ENCODE measurements around the gene ADCY5. TPM values are rescaled to one million over a fixed set of nuclear protein-coding genes. Genes with fewer than 3 reads are reported as not detected.
A peak's percentile ranks its signal among the peaks of the same experiment; 100 is the strongest.

Gene ADCY5
- polyA plus RNA-seq, 3 donors, result not detected

DNA sequence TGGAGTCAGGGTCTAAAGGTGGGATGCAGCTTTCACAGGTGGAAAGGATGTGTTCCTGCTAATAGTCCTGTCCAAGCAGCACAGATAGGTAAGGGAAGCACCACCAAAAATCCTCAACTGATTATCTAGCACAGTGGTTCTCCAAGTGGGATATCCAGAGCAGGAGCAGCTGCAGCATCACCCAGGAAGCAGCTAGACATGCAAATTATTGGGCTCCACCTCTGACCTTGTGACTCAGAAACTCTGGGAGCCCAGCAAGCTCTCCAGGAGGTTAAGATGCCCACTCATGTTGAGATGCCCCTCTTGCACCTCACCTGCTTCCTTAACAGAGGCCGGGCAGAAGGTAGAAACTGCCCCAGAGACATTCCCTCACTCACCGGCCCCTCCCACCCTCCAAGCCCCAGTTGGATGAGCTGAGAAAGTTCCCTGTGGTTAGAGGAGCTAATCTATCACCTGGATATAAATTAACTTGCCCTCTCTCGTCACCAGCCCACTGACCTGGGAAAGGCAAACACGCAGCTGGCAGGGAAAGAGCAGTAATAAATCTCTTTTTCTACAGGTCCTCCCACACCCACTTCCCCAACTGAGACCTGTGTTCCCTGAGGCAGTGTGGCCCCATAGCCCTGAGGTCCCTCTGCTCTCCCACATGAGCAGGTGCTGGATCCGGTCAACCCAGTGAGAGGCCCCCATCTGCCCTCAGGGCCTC lies 39.3 kb downstream of the ADCY5 start:
- TF ChIP-seq, protein P1, sequence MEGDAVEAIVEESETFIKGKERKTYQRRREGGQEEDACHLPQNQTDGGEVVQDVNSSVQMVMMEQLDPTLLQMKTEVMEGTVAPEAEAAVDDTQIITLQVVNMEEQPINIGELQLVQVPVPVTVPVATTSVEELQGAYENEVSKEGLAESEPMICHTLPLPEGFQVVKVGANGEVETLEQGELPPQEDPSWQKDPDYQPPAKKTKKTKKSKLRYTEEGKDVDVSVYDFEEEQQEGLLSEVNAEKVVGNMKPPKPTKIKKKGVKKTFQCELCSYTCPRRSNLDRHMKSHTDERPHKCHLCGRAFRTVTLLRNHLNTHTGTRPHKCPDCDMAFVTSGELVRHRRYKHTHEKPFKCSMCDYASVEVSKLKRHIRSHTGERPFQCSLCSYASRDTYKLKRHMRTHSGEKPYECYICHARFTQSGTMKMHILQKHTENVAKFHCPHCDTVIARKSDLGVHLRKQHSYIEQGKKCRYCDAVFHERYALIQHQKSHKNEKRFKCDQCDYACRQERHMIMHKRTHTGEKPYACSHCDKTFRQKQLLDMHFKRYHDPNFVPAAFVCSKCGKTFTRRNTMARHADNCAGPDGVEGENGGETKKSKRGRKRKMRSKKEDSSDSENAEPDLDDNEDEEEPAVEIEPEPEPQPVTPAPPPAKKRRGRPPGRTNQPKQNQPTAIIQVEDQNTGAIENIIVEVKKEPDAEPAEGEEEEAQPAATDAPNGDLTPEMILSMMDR (IDR thresholded peaks at IDR 0.05), result no peak
- no peak overlapping the region for H3K4me3 ChIP-seq (replicated peaks in 1 of 3; ENCODE audit: low read depth in 2 of 3, low read length in 3 of 3)
- no peaks in the 10 kb centered on the region for H3K36me3 Mint-ChIP-seq
- H3K27me3 Mint-ChIP-seq (ENCODE audit: low read depth in 3 of 3), result peaks cover 0 to 6% (median 3%) of the 10 kb centered on the region in 3 donors
- no peak overlapping the region for H3K27ac ChIP-seq (ENCODE audit: low read depth in 1 of 2, low read length in 2 of 2)
- H3K27me3 ChIP-seq (ENCODE audit: control insufficient read depth in 2 of 2, insufficient read depth in 2 of 2, low read length in 2 of 2), result no peaks in the 10 kb centered on the region
- no peaks in the 10 kb centered on the region for H3K4me1 Mint-ChIP-seq
- no peaks in the 10 kb centered on the region for H3K9me3 Mint-ChIP-seq
- no peaks in the 10 kb centered on the region for H4K20me1 ChIP-seq (ENCODE audit: insufficient read depth, low read length)
- H3K4me3 Mint-ChIP-seq, result no peak overlapping the region
- DNase-seq, result no peak
- no peaks in the 10 kb centered on the region for H3K79me2 ChIP-seq (ENCODE audit: insufficient read depth, low read length)
- no peak overlapping the region for H2AFZ ChIP-seq (ENCODE audit: insufficient read depth, low read depth, low read length, poor library complexity, severe bottlenecking)
- intact Hi-C loops (cut with micrococcal nuclease), result no loop called here
- H3K9me3 ChIP-seq (replicated peaks in 1 of 2; ENCODE audit: control insufficient read depth in 1 of 2, insufficient read depth in 1 of 2, low read length in 2 of 2), result no peaks in the 10 kb centered on the region
- no peaks in the 10 kb centered on the region for H3K4me1 ChIP-seq (ENCODE audit: control insufficient read depth in 1 of 2, insufficient read depth in 2 of 2, low read length in 2 of 2)
- no peak overlapping the region for H3K4me2 ChIP-seq (replicated peaks; ENCODE audit: extremely low read depth, low read length, poor library complexity, severe bottlenecking)
- no peak overlapping the region for H3K9ac ChIP-seq (ENCODE audit: insufficient read depth, low read length, poor library complexity, severe bottlenecking)
- no peaks in the 10 kb centered on the region for H3K36me3 ChIP-seq (replicated peaks in 1 of 2; ENCODE audit: control insufficient read depth in 1 of 2, insufficient read depth in 2 of 2, low read length in 2 of 2)
- no peak overlapping the region for H3K27ac Mint-ChIP-seq
- WGBS (ENCODE audit: insufficient coverage), result 8% methylated on average over 2 of the region's 5 CpGs

DNA sequence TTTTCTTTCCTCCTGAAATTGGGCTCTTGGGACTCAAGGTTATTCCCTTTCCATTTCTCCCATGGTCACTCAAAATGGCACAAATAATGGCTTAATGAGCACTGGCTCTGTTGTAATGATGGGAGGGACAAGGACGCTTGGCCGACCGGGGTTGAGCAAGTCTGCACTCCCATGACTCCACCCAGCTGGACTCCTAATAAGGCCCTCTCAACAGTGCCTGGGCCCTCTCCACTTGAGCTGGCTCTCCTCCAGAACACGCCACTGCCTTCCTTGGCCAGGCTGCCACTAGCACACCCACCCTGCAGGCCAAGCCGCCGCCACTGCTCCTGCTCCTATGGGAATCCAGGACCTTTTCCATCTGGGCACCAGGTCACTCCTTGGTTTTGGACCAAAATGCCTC lies 42.3 kb downstream of the ADCY5 start:
- H3K27me3 Mint-ChIP-seq (ENCODE audit: low read depth in 3 of 3), result peaks cover 0 to 2% (median 0%) of the 10 kb centered on the region in 3 donors
- DNase-seq, result no peak
- H3K4me3 Mint-ChIP-seq, result no peak overlapping the region
- no peak overlapping the region for H3K9ac ChIP-seq (ENCODE audit: insufficient read depth, low read length, poor library complexity, severe bottlenecking)
- H3K27ac Mint-ChIP-seq, result peak overlapping the region in 1 of 7 donors; percentile 23
- no peaks in the 10 kb centered on the region for H3K4me1 ChIP-seq (ENCODE audit: control insufficient read depth in 1 of 2, insufficient read depth in 2 of 2, low read length in 2 of 2)
- H3K9me3 ChIP-seq (replicated peaks in 1 of 2; ENCODE audit: control insufficient read depth in 1 of 2, insufficient read depth in 1 of 2, low read length in 2 of 2), result no peaks in the 10 kb centered on the region
- H2AFZ ChIP-seq (ENCODE audit: insufficient read depth, low read depth, low read length, poor library complexity, severe bottlenecking), result no peak overlapping the region
- no peaks in the 10 kb centered on the region for H3K79me2 ChIP-seq (ENCODE audit: insufficient read depth, low read length)
- no peaks in the 10 kb centered on the region for H3K36me3 ChIP-seq (replicated peaks in 1 of 2; ENCODE audit: control insufficient read depth in 1 of 2, insufficient read depth in 2 of 2, low read length in 2 of 2)
- intact Hi-C loops (cut with micrococcal nuclease), result no loop called here
- no peaks in the 10 kb centered on the region for H3K4me1 Mint-ChIP-seq
- H3K27me3 ChIP-seq (ENCODE audit: control insufficient read depth in 2 of 2, insufficient read depth in 2 of 2, low read length in 2 of 2), result no peaks in the 10 kb centered on the region
- H3K36me3 Mint-ChIP-seq, result no peaks in the 10 kb centered on the region
- no peak overlapping the region for H3K4me3 ChIP-seq (replicated peaks in 1 of 3; ENCODE audit: low read depth in 2 of 3, low read length in 3 of 3)
- no peaks in the 10 kb centered on the region for H3K9me3 Mint-ChIP-seq
- H3K27ac ChIP-seq (ENCODE audit: low read depth in 1 of 2, low read length in 2 of 2), result no peak overlapping the region
- no peaks in the 10 kb centered on the region for H4K20me1 ChIP-seq (ENCODE audit: insufficient read depth, low read length)
- 97% methylated on average over 3 of the region's 6 CpGs for WGBS (ENCODE audit: insufficient coverage)
- TF ChIP-seq, protein P1 (IDR thresholded peaks at IDR 0.05), result no peak
- H3K4me2 ChIP-seq (replicated peaks; ENCODE audit: extremely low read depth, low read length, poor library complexity, severe bottlenecking), result no peak overlapping the region

Measured in CD14-positive monocyte (primary cell).